Activated B cell treated with CpG ODN at 0.5 μM for 24 hours (primary cell): ENCODE measurements around the gene ADGRB2. TPM values are rescaled to one million over a fixed set of nuclear protein-coding genes. Genes with fewer than 3 reads are reported as not detected.

Experiments
- ATAC-seq: fragments of 200-7000 bp; cut with Tn5 transposase; one replicate; pipeline ENCODE4 v1.10.0; 2021; ENCODE audit warnings: low read depth, mild to moderate bottlenecking, moderate library complexity
- CTCF ChIA-PET: fragments of 350-600 bp; sonication (Branson Sonifier 250); formaldehyde crosslinking; loops from one replicate; lab custom pipeline; 2021; ENCODE audit warnings: antibody characterized with exemption; lab: Charles Lee
- POLR2A ChIA-PET: fragments of 350-600 bp; sonication (Branson Sonifier 250); formaldehyde crosslinking; loops from one replicate; lab custom pipeline; 2021; ENCODE audit warnings: antibody characterized with exemption; lab: Charles Lee
- DNase-seq: peaks from one replicate; pipeline ENCODE4 v3.0.0; 2022
- H3K27ac Mint-ChIP-seq: one replicate; pipeline ENCODE4 v1.8.0; 2020; ENCODE audit warnings: mixed read lengths
- H3K27me3 Mint-ChIP-seq: one replicate; pipeline ENCODE4 v1.8.0; 2021; ENCODE audit warnings: mixed read lengths
- H3K36me3 Mint-ChIP-seq: one replicate; pipeline ENCODE4 v1.8.0; 2021; ENCODE audit warnings: low read depth, mixed read lengths
- H3K4me1 Mint-ChIP-seq: one replicate; pipeline ENCODE4 v1.8.0; 2021; ENCODE audit warnings: mixed read lengths
- H3K4me3 Mint-ChIP-seq: one replicate; pipeline ENCODE4 v1.8.0; 2020; ENCODE audit warnings: mild to moderate bottlenecking, mixed read lengths
- H3K9me3 Mint-ChIP-seq: one replicate; pipeline ENCODE4 v1.8.0; 2020; ENCODE audit warnings: mixed read lengths
- CTCF ChIP-seq: fragments of 200-600 bp; IDR thresholded peaks from one replicate; pipeline ENCODE4 v1.8.0; 2022; ENCODE audit warnings: antibody characterized with exemption, mild to moderate bottlenecking
- intact Hi-C: fragments of 100-400 bp; cut with micrococcal nuclease; formaldehyde crosslinking; loops from one replicate; pipeline ENCODE4 v1.15.1; 2024
- total RNA-seq: library from RNA; stranded (reverse); gene quantifications from 2 replicates; pipeline ENCODE4 v1.2.3, GENCODE V29; 2022

ADGRB2 gene
- total RNA-seq, 1 donor from 2014 or later: 6.3 TPM

GRCh38 chr1:31725134-31725533 is 39.0 kb downstream of the ADGRB2 start:
- no peak for TF ChIP-seq CTCF
- Mint-ChIP-seq H3K4me3 (no peak overlapping the region), H3K27ac (no peak overlapping the region), H3K27me3 (peaks cover 18% of the 10 kb centered on the region), H3K9me3 (no peaks in the 10 kb centered on the region), H3K4me1 (no peaks in the 10 kb centered on the region), H3K36me3 (no peaks in the 10 kb centered on the region)
- intact Hi-C loops: no loop called here
- DNase-seq (no peak), ATAC-seq (no peak)
- POLR2A ChIA-PET: interaction anchor here (0.8 kb wide), 1 partner anchor 80 kb away, joined by 3 read pairs; the partner anchor contains the start of gene PEF1
- CTCF ChIA-PET: interaction anchor here (1.4 kb wide), 1 partner anchor 9 kb away, joined by 3 read pairs; no protein-coding TSS in a partner anchor

- TF ChIP-seq CTCF: no peak
- no peaks in the 10 kb centered on the region for H3K4me1 Mint-ChIP-seq
- CTCF ChIA-PET: no interaction called here
- H3K9me3 Mint-ChIP-seq: no peaks in the 10 kb centered on the region
- H3K36me3 Mint-ChIP-seq: no peaks in the 10 kb centered on the region
- no peak overlapping the region for H3K4me3 Mint-ChIP-seq
- H3K27ac Mint-ChIP-seq: no peak overlapping the region
- intact Hi-C loops: no loop called here
- DNase-seq (no peak), ATAC-seq (no peak)
- H3K27me3 Mint-ChIP-seq: peaks cover 17% of the 10 kb centered on the region
- POLR2A ChIA-PET: no interaction called here
Measured at GRCh38 chr1:31723828-31724359, 40.2 kb downstream of the ADGRB2 start.

GRCh38 chr1:31718327-31718897 is 45.7 kb downstream of the ADGRB2 start:
- no peaks in the 10 kb centered on the region for H3K9me3 Mint-ChIP-seq
- ChIA-PET CTCF (no interaction called here), POLR2A (no interaction called here)
- H3K4me1 Mint-ChIP-seq: peaks cover 13% of the 10 kb centered on the region
- DNase-seq (no peak), ATAC-seq (no peak)
- H3K36me3 Mint-ChIP-seq: no peaks in the 10 kb centered on the region
- H3K4me3 Mint-ChIP-seq: no peak overlapping the region
- intact Hi-C loops: no loop called here
- H3K27ac Mint-ChIP-seq: no peak overlapping the region
- TF ChIP-seq CTCF: no peak
- H3K27me3 Mint-ChIP-seq: peaks cover 49% of the 10 kb centered on the region

GRCh38 chr1:31717341-31717740 is 46.8 kb downstream of the ADGRB2 start:
- H3K36me3 Mint-ChIP-seq: no peaks in the 10 kb centered on the region
- ATAC-seq: no peak
- ChIA-PET POLR2A (no interaction called here), CTCF (interaction anchor here (5.0 kb wide), 1 partner anchor 72 kb away, joined by 41 read pairs; no protein-coding TSS in a partner anchor)
- peaks cover 55% of the 10 kb centered on the region for H3K27me3 Mint-ChIP-seq
- H3K9me3 Mint-ChIP-seq: no peaks in the 10 kb centered on the region
- intact Hi-C loops: no loop called here
- peaks cover 13% of the 10 kb centered on the region for H3K4me1 Mint-ChIP-seq
- TF ChIP-seq CTCF: no peak
- no peak overlapping the region for H3K27ac Mint-ChIP-seq
- no peak overlapping the region for H3K4me3 Mint-ChIP-seq
- no peak for DNase-seq

GRCh38 chr1:31715873-31716220 is 48.3 kb downstream of the ADGRB2 start:
- Mint-ChIP-seq H3K36me3 (no peaks in the 10 kb centered on the region), H3K27ac (no peak overlapping the region), H3K9me3 (no peaks in the 10 kb centered on the region), H3K4me1 (peaks cover 13% of the 10 kb centered on the region), H3K27me3 (peaks cover 47% of the 10 kb centered on the region), H3K4me3 (peak overlapping the region; percentile 77)
- intact Hi-C loops: loop anchor here (2.0 kb wide), 1 partner anchor 29 kb away; no protein-coding TSS in a partner anchor
- ATAC-seq (no peak), DNase-seq (no peak)
- TF ChIP-seq CTCF: no peak
- ChIA-PET CTCF (interaction anchor here (0.7 to 5.0 kb wide), 3 partner anchors 9 to 74 kb away, joined by 3 to 41 read pairs (median 3); no protein-coding TSS in a partner anchor), POLR2A (interaction anchor here (0.9 to 1.2 kb wide), 2 partner anchors 11 to 71 kb away, joined by 3 read pairs; partner anchors contain the start of gene PEF1)
